ENCODE measurements around the gene KLF3.
A peak's percentile ranks its signal among the peaks of the same experiment; 100 is the strongest.

KLF3 gene

DNA sequence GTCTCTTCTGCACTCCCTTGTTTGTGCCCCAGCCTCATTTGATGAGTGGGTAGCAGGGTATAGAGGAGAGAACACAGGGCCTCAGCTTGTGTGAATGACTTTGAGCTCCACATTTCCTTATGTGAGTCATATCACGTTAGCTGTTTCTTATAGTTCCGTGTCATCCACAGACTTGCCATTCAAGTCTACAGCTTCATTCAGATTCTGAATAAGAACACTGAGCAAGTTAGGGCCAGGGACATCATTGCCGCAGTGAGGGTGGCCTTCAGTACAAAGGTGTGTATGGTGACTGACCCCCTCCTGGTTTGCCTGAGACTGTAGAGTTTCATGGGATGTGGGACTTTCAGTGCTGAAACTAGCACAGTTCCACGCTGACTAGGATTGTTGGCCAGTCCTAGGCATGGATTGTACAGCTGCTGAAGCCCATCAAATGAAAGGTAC lies 23.6 kb downstream of the KLF3 start:
- Histone ChIP-seq H3K27ac (peak overlapping the region in 2 of 21 experiments; percentile 8 to 37), H3K4me3 (no peak overlapping the region)

DNA sequence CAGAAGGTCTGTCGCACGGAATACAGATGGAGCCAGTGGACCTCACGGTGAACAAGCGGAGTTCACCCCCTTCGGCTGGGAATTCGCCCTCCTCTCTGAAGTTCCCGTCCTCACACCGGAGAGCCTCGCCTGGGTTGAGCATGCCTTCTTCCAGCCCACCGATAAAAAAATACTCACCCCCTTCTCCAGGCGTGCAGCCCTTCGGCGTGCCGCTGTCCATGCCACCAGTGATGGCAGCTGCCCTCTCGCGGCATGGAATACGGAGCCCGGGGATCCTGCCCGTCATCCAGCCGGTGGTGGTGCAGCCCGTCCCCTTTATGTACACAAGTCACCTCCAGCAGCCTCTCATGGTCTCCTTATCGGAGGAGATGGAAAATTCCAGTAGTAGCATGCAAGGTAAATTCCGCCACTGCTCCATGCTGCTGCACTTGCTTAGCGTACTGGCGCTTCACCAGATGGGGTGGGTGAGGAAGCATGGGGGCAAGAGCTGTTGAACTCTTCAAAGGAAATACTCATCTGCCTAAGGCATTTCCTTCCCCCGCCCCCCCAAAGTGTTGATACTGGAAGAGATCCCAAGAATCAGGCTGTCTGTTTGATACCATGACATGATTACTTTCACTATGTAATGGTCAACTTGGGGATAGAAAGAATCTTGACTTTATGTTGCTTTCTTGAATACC lies 24.8 kb downstream of the KLF3 start:
- Histone ChIP-seq H3K4me3 (no peak overlapping the region), H3K27ac (peak overlapping the region in 2 of 21 experiments; percentile 12 to 45)

DNA sequence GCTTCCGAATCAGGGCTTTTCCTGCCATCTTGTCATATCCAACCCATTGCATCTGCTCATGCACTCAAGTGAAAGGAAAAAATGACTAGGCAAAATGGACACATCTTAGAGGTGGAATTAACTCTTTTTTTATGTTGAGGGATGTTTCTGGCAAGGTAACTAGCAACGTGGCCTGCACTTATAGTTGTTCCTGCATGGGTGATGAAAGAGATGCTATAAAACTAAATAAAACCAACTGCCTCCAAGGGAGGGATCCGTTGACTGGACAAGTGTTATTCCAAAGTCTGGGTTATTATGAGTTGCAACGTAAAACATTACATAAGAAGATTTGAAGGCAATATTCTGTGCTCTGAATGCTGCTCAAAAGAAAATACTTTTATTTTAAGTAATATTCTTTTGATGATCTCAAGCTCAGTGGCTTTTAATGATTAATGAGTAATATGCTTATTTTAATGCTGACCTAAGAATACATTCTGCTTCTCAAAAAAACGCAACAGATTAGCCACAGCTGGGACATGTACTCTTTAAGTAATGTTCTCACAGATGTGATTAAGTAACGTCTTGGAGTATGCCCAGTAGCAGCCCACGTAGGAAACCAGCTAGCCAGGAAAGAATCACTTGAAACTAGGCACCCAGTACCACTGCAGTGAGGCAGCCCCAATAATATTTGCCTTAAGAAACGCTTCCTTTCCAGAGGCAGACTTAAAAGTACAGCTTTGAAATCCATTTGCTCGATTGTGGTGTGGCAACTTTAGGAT lies 27.4 kb downstream of the KLF3 start:
- Histone ChIP-seq H3K27ac (peak overlapping the region in 4 of 21 experiments; percentile 14 to 66 (median 28)), H3K4me3 (no peak overlapping the region)

DNA sequence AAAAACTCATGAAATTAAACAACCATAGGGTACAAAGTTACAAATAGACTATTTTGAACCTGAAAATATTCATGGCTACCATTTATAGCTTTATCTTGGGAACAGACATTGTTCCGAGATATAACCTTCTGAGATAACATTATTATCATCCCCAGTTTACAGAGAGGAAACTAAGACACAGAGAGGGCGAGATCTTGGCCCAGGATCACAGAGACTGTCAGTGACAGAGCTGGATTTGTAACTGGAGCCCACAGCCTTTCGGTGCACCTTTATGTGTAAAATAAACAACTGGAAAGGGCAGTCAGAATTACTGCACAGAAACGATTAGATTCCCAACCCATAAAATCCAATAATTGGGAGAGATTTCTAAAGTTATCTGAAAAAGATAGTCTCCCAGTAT lies 28.4 kb downstream of the KLF3 start:
- no peak overlapping the region for H3K4me3 ChIP-seq
- peak overlapping the region in 2 of 21 experiments; percentile 2 to 12 for H3K27ac ChIP-seq

DNA sequence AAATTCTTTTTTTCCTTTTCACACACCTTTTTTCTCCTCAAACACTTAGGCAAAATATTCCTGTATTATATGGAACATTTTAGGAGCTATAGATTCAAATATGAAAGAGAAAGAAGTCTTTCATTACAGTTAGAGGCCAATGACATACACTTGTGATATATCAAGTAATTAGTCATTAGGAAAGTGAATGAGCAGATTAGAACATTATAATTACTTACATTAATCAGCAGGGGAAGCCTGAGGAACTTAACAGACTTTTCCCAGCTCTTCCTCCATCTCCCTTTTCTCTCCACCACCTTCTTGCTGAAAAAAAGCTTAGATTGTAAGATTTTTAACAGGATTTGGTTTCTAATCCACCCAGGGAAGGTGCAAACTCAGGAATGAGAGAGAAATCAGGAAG lies 29.6 kb downstream of the KLF3 start:
- no peak overlapping the region for H3K27ac ChIP-seq

DNA sequence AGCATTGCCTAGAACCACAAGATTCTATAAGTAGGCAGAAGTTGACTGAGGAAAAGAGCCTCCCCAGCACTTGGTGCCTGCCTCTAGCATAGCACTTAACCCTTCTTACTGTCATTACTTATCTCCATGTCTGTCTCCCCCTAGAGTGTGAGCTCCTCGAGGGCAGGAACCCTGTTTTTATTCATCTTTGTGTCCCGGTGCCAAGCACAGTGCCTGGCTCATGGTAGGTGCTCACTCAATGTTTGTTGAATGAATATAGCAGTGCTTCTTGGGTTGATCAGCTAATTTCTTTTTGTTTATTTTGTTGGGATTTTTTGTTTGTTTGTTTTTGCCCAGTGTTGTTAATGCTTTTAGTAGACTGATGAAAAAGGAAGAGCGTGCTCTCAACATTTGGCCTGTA lies 30.3 kb downstream of the KLF3 start:
- Histone ChIP-seq H3K27ac (no peak overlapping the region), H3K4me3 (no peak overlapping the region)

More for the DNA sequence above, 29.6 kb downstream of the KLF3 start:
- H3K4me3 ChIP-seq = no peak overlapping the region

DNA sequence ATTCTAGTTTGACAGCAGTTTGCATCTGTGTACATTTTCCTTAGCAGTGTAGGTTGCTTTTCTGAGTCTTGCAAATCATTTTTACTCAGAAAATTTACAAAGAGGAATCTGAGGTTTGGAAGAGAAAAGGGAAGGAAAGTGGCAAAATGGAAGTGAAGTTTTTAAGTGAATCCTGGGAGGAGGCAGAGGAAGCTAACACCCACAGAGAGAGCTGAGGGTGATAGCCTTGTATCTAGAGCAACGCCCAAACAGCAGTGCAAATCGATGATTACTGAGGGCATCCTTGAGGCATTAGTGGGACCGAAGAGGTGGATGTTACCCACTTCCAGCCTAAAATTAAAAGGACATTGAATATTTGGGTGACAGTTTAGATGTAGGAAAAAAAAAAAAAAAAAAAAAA lies 31.8 kb downstream of the KLF3 start:
- no peak overlapping the region for H3K4me3 ChIP-seq
- H3K27ac ChIP-seq = no peak overlapping the region

DNA sequence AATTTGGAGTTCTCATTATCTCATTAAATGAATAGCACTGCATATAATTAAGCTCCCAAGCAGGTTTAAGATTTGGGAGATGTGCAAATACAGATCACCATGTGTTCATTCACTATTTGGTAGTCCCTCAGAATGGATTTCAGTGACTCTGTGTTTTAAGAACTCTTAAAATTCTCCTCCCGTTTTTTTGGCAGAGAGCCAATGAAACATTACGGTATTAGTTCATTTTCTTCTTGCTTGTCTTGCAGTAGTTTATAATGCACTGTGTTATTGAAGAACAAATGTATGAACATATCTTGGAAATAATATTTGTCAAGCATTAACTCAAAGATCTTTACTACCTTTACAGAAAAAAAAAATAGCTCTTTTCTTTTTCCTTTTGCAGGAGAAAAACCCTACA lies 32.7 kb downstream of the KLF3 start:
- H3K4me3 ChIP-seq = no peak overlapping the region
- no peak overlapping the region for H3K27ac ChIP-seq

DNA sequence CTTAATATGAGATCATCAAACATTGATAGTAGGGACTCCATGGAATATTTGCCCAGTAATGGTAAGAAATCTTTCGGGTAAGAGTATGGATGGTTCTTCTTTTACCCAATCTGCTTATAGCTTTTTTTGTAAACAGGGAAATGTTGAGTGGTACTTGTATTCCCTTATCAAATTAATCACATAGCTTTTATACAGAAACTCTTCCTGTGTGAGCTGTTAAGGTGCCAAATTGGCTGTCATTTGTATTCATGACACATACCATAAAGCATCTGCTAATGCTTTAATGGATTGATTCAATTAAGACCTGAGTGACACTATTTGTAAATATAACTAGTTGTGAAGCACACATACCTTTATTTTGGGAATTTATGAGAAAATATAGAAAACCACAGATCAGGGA lies 34.2 kb downstream of the KLF3 start:
- no peak overlapping the region for H3K4me3 ChIP-seq
- H3K27ac ChIP-seq = no peak overlapping the region

DNA sequence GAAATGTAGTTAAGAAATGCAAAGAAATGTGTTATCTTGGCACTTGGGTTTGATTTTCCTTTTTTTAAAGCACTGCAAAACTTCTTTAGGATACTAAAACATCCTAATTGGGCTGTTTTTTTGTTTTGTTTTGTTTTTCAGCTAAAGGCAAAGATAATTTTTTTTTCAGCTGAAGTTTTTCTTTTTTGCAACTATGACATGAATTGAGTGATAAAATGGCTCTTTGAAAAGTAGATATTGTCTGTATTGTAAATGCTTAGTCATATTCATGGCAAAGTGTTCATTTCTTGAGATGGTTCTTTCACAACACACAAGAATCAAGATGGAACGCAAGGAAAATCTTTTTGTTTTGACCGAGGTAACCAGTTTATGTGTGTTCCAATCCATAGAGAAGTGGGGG lies 35.1 kb downstream of the KLF3 start:
- Histone ChIP-seq H3K27ac (no peak overlapping the region), H3K4me3 (no peak overlapping the region)

DNA sequence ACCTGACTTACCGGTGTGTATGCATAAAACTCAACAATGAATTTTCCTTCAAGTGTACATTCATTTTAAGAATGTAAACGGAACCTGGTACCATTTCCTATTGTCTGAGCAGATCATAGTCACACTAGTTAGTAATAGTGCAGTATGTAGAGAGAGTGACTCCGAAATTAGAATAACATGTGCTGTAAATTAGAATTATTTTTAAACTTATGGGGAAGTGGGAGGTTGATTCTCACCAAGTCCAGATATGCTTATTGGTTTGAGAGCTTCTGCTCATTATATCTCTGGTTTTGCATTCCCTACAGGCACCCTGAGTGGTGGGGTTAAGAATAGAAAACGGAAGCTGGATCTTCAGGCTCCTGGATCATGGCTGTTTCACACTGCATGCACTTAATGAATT lies 39.6 kb downstream of the KLF3 start:
- no peak overlapping the region for H3K27ac ChIP-seq
- no peak overlapping the region for H3K4me3 ChIP-seq

DNA sequence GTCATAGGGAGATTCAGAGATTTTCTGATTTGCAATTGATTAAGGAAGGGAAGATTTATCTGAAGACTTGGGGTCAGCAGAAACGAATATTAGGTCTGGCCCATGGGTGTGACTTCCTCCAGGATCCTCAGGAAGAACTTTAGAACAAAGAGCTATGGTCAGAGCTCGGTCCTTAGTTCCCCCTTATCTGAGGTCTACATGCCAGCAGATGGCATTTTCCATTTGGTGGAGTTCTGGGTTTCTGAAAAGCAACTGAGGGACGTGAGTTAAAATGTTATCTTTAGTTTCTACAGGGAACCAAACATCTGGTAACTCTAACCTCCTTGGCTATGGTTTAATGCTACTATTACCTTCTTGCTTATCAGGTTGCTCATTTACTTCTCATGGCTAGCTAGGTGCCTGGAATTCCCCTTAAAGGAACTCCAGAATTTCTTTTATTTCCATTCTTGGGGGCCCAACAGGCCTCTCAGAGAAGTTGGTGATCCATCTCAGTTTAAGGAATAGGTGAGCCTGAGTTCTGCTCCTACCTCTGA lies 40.7 kb downstream of the KLF3 start:
- Histone ChIP-seq H3K27ac (no peak overlapping the region), H3K4me3 (no peak overlapping the region)

DNA sequence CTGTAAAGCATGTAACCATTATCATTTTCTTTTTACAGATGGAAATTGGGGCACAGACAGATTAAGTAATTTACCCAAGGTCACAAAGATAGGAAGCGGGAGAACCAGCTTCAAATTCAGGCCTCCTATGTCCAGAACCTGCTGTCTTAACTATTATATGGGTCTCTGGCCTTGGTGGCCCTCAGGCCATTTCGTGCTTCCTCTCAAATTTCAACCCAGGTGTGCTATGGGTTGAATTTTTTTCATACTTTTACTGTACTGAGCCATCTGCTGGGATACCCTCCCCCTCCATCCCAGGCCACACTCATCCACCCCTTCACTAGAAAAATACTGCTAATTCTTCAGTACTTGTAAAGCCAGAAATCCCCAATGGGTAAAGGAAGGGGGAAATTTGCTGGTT lies 42.3 kb downstream of the KLF3 start:
- no peak overlapping the region for H3K4me3 ChIP-seq
- no peak overlapping the region for H3K27ac ChIP-seq

DNA sequence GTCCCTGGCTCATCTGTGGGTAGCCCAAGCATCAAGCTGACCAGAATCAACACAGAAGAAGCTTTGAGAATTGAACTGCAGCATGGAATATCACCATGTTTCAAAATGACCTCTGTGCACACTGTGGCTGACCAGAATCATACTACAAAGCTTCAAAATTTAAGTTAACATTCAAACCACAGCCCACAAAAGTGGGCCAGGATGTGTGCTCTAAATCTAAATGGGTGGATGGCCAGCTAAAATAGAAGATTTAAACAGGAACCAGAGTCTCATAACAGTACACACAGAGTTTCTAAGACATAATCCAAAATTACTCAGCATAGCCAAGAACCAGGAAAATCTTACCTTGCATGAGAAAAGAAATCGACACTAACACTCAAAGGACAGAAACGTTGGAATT lies 46.1 kb downstream of the KLF3 start:
- H3K27ac ChIP-seq = no peak overlapping the region
- H3K4me3 ChIP-seq = no peak overlapping the region

DNA sequence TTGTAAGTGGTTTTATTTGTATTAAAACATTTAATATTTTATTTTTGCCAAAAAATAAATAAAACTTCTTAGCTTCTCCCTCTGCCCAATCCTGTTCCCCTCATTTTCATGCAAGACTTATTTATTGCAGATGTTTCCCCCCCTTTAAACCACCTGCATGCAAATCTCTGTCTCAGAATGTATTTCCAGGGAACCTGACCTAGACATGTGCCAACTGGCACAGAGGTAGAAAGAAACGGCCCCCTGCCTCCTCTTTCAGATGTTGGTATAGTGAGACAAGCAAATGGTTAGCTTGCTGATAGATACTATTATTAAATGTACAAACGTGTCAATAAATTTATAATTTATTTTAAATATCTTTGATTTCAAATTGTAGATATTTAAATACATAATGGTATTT lies 47.1 kb downstream of the KLF3 start:
- no peak overlapping the region for H3K4me3 ChIP-seq
- no peak overlapping the region for H3K27ac ChIP-seq

DNA sequence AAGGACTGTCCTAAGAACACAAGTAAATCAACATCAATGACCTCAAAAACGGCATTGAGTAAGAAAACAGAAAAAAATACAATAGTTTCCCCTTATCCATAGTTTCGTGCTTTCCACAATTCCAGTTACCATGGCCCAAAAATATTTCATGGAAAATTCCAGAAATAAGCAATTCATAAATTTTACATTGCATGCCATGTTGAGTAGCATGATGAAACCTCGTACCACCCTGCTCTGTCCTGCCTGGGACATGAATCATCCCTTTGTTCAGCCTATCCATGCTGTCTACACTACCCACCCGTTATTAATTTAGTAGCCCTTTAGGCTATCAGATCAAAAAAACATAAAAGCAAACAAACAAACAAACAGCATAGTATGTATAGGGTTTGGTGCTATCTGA lies 51.1 kb downstream of the KLF3 start:
- Histone ChIP-seq H3K4me3 (no peak overlapping the region), H3K27ac (no peak overlapping the region)

DNA sequence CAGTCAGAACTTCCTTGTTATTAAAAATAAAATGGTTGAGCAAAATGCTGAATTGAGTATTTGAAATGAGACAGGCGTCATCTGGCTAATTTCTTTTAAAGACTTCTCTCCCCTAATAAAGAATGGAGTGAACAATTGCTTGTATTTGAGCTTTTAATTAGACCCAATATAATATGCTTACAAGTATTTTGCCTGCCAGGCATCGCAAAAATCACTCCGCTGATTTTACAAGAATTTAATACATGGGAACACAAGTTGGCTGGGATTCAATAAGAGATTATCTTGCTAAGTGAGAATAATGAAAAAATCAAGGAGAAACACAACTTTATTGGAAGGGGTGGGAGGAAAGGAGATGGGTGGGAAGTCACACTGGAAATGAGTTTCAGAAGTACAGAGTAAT lies 52.3 kb downstream of the KLF3 start:
- Histone ChIP-seq H3K4me3 (no peak overlapping the region), H3K27ac (no peak overlapping the region)

DNA sequence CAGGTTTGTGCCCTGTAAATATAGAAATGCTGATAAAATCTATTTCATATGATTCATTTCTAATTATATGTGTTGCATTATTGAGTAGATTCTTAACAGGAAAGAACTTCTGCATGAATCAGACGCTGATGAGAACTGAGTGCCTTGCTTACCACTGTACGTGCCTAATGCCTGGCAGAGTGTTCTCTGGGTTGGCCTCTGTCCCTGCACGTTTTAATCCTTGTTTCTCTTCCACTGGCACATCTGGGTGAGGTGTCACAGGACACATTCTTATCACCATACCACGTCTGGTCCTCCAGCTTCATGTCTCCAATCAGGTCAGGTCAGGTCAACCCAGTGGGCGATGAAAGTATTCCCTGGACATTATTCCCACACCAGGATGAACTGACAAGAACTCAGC lies 53.6 kb downstream of the KLF3 start:
- H3K4me3 ChIP-seq = no peak overlapping the region
- peak overlapping the region in 3 of 21 experiments; percentile 37 to 54 (median 47) for H3K27ac ChIP-seq

DNA sequence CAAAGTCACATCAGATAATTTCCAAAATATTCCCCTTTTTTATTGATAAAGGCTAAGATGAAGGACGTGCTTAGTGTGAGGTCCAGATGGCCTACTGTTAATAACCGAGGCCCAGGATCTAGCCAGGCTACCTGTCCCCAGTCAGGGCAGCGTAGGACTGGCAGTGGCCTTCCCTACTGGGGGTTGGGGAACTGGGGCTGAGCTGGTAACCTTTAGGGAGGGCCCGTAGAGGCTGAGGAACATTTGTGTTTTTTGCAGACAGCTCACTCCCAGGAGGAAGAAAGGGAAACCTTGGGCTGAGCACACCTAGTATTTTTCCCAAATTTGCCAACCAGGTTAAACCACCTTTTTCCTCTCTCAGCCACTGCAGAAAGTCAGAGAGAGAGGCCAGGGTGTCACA lies 59.1 kb downstream of the KLF3 start:
- Histone ChIP-seq H3K27ac (no peak overlapping the region), H3K4me3 (no peak overlapping the region)

DNA sequence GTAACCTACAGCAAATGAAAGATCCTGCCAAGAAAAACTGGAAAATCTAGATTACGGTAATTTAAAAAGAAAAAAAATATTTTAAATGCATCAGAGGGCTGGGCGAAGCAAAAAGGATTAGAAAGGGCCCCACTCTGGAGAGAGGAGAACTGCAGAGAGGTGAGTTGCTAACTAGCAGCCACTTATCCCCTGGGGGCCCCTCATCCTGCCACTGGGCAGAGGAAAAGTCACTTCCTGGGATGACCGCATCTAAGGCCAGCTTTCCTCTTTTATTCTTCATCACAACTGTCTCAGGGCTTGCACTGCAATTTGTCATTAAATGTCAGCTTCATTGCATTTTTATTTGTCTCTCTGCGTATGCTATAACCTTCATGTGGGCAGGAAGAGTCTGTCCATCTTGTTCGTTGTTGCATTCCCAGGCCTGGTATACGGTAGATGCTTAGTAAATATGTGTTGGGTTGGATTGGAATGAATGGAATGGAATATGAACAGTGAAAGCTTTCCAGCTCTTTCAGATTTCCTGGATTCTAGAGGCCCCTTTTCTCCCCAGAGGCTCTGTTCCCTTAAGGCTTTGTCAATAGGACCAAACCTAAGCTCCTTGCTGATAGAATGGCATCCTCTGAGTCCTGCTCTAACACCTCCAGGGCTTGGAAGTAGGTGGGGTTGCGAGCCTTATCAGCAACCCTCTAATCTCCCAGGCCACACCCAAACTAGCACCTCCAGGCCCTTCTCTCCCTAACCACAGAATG lies 59.9 kb downstream of the KLF3 start:
- Histone ChIP-seq H3K4me3 (no peak overlapping the region), H3K27ac (no peak overlapping the region)

DNA sequence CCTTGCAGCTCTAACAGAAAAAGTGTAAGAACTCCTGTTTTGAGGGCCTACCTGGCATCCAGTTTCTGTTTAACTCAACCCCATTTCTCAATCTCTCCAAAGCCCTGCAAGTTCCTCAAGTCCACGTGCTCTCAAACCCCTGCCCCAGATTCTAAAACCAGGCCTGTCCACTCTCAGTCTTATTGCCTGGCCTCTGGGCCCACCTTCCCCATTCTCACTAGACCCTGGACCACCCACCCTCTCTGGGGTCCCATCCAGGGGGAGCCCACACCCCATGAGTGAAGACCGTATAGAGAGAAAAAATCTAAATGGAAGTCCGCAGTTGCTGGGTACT lies 60.4 kb downstream of the KLF3 start:
- Histone ChIP-seq H3K27ac (no peak overlapping the region), H3K4me3 (no peak overlapping the region)

All from skin epidermis (tissue), 12 donors.